Measurements from ENCODE around the gene CYP27B1. TPM values are rescaled to one million over a fixed set of nuclear protein-coding genes. Genes with fewer than 3 reads are reported as not detected.

The CYP27B1 gene
- total RNA-seq, 2 donors from 2014 or later = 0.28 to 0.33 TPM

- no peaks in the 10 kb centered on the region for H3K27me3 ChIP-seq
- H3K4me1 ChIP-seq = no peaks in the 10 kb centered on the region
- peaks cover 81% of the 10 kb centered on the region for H3K36me3 ChIP-seq
- TF ChIP-seq, protein P1, sequence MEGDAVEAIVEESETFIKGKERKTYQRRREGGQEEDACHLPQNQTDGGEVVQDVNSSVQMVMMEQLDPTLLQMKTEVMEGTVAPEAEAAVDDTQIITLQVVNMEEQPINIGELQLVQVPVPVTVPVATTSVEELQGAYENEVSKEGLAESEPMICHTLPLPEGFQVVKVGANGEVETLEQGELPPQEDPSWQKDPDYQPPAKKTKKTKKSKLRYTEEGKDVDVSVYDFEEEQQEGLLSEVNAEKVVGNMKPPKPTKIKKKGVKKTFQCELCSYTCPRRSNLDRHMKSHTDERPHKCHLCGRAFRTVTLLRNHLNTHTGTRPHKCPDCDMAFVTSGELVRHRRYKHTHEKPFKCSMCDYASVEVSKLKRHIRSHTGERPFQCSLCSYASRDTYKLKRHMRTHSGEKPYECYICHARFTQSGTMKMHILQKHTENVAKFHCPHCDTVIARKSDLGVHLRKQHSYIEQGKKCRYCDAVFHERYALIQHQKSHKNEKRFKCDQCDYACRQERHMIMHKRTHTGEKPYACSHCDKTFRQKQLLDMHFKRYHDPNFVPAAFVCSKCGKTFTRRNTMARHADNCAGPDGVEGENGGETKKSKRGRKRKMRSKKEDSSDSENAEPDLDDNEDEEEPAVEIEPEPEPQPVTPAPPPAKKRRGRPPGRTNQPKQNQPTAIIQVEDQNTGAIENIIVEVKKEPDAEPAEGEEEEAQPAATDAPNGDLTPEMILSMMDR (IDR thresholded peaks at IDR 0.05) = no peak
- H3K9me3 ChIP-seq = no peaks in the 10 kb centered on the region
- H3K4me3 ChIP-seq = no peak overlapping the region
- H3K27ac ChIP-seq = no peak overlapping the region
- no peak for DNase-seq (ENCODE audit: low spot score)
These were observed 30.1 kb upstream of the CYP27B1 start for GRCh38 chr12:57796996-57797395.

GRCh38 chr12:57795354-57795753 lies 28.5 kb upstream of the CYP27B1 start:
- Histone ChIP-seq H3K9me3 (no peaks in the 10 kb centered on the region), H3K4me1 (no peaks in the 10 kb centered on the region), H3K27ac (no peak overlapping the region), H3K36me3 (peaks cover 70% of the 10 kb centered on the region), H3K27me3 (no peaks in the 10 kb centered on the region), H3K4me3 (no peak overlapping the region)
- DNase-seq (ENCODE audit: low spot score) = no peak
- TF ChIP-seq, protein P1 (IDR thresholded peaks at IDR 0.05) = no peak

GRCh38 chr12:57793920-57794319 lies 27.0 kb upstream of the CYP27B1 start:
- H3K4me3 ChIP-seq = no peak overlapping the region
- H3K4me1 ChIP-seq = no peaks in the 10 kb centered on the region
- H3K36me3 ChIP-seq = peaks cover 66% of the 10 kb centered on the region
- no peaks in the 10 kb centered on the region for H3K27me3 ChIP-seq
- DNase-seq (ENCODE audit: low spot score) = no peak
- TF ChIP-seq, protein P1 (IDR thresholded peaks at IDR 0.05) = no peak
- no peaks in the 10 kb centered on the region for H3K9me3 ChIP-seq
- no peak overlapping the region for H3K27ac ChIP-seq

DNA sequence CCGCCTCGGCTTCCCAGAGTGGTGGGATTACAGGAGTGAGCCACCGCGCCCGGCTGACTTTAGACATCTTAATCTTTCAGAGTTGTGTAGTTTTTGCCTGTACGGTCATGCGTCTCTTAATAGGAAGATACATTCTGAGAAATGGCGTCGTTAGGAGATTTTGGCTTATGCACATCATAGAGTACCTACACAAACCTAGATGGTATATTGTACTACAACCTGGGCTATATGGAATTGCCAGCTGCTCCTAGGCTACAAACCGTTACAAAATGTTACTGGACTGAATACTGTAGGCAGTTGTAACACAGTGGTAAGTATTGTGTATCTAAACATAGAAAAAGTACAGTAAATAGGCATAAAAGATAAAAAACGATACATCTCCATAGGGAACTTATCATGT lies 17.0 kb upstream of the CYP27B1 start:
- Histone ChIP-seq H3K4me3 (no peak overlapping the region), H3K4me1 (peaks cover 0 to 16% of the 10 kb centered on the region in 2 donors), H3K27ac (no peak overlapping the region), H3K9me3 (no peaks in the 10 kb centered on the region), H3K36me3 (peaks cover 41% of the 10 kb centered on the region), H3K27me3 (no peaks in the 10 kb centered on the region)
- TF ChIP-seq, protein P1 (IDR thresholded peaks at IDR 0.05) = no peak
- DNase-seq (ENCODE audit: low spot score) = no peak

DNA sequence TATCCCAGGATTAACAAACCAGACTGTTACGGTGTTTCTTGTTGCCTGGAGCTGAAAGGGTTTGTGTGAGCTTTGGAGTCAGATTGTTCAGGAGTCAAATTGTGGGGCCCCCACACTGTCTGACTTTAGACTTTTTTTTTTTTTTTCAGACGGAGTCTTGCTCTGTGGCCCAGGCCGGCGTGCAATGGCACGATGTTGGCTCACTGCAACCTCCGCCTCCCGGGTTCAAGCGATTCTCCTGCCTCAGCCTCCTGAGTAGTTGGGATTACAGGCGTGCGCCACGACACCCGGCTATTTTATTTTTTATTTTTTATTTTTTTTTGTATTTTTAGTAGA lies 16.6 kb upstream of the CYP27B1 start:
- Histone ChIP-seq H3K9me3 (no peaks in the 10 kb centered on the region), H3K4me1 (peaks cover 0 to 16% of the 10 kb centered on the region in 2 donors), H3K4me3 (peak overlapping the region; percentile 77 to 100), H3K27me3 (no peaks in the 10 kb centered on the region), H3K27ac (no peak overlapping the region), H3K36me3 (peaks cover 39% of the 10 kb centered on the region)
- no peak for DNase-seq (ENCODE audit: low spot score)
- TF ChIP-seq, protein P1 (IDR thresholded peaks at IDR 0.05) = no peak
